HL-60 (cell line): ENCODE data around the gene TEX35.

Experiments
- DNase-seq, 2 experiments: peaks; one replicate each; pipeline ENCODE4 v3.0.0-alpha.2; 2010 to 2020; ENCODE audit warnings: low read depth in 1 of 2, low spot score in 1 of 2
- H3K27ac ChIP-seq: fragments of 250-450 bp; sonication (Bioruptor Pico); replicated peaks from 2 replicates; pipeline ENCODE4 v1.5.1; 2020; ENCODE audit warnings: mild to moderate bottlenecking, moderate library complexity
- H3K27me3 ChIP-seq: fragments of 250-450 bp; sonication (Bioruptor Pico); 2 replicates; pipeline ENCODE4 v1.5.1; 2021; ENCODE audit warnings: mild to moderate bottlenecking, moderate library complexity; ENCODE audit not compliant: insufficient read depth, poor library complexity, severe bottlenecking
- H3K4me3 ChIP-seq: replicated peaks from 2 replicates; pipeline ENCODE4 v1.5.1; 2011; ENCODE audit warnings: mild to moderate bottlenecking, control low read depth, low read length; ENCODE audit not compliant: insufficient read depth
- CTCF ChIP-seq: IDR thresholded peaks from one replicate; pipeline ENCODE4 v1.5.1; 2011; ENCODE audit warnings: low read length, control low read depth, inconsistent platforms; ENCODE audit not compliant: insufficient read depth
- GABPA ChIP-seq: IDR thresholded peaks from 2 replicates; pipeline ENCODE4 v1.6.1; 2012; ENCODE audit warnings: low read depth
- POLR2AphosphoS5 ChIP-seq: IDR thresholded peaks from 2 replicates; pipeline ENCODE4 v1.6.1; 2012; ENCODE audit warnings: low read depth
- REST ChIP-seq: IDR thresholded peaks from 2 replicates; pipeline ENCODE4 v1.6.1; 2012; ENCODE audit warnings: low read depth; ENCODE audit not compliant: insufficient replicate concordance
- SPI1 ChIP-seq: IDR thresholded peaks from 2 replicates; pipeline ENCODE4 v1.6.1; 2012; ENCODE audit warnings: low read depth, mild to moderate bottlenecking, borderline replicate concordance

TEX35 gene

GRCh38 chr1:178490967-178491366 is 21.9 kb upstream of the TEX35 start:
- Histone ChIP-seq H3K4me3 (no peak overlapping the region), H3K27me3 (no peaks in the 10 kb centered on the region), H3K27ac (no peak overlapping the region)
- TF ChIP-seq GABPA, result no peak
- TF ChIP-seq POLR2AphosphoS5, result no peak
- TF ChIP-seq CTCF, result no peak
- TF ChIP-seq SPI1, result no peak
- TF ChIP-seq REST, result no peak
- no peak for DNase-seq

- TF ChIP-seq GABPA (no peak), CTCF (no peak), POLR2AphosphoS5 (no peak), REST (no peak), SPI1 (no peak)
- DNase-seq, result no peak
- Histone ChIP-seq H3K27me3 (no peaks in the 10 kb centered on the region), H3K27ac (no peak overlapping the region), H3K4me3 (no peak overlapping the region)
Observed at GRCh38 chr1:178491721-178492120, 21.2 kb upstream of the TEX35 start.

- no peak for DNase-seq
- TF ChIP-seq REST (no peak), GABPA (no peak), CTCF (no peak), POLR2AphosphoS5 (no peak), SPI1 (no peak)
- Histone ChIP-seq H3K27ac (no peak overlapping the region), H3K4me3 (no peak overlapping the region), H3K27me3 (no peaks in the 10 kb centered on the region)
Observed at GRCh38 chr1:178492341-178492740, 20.6 kb upstream of the TEX35 start.
